Calu3 (cell line): ENCODE measurements around the gene DLGAP4. TPM values are rescaled to one million over a fixed set of nuclear protein-coding genes. Genes with fewer than 3 reads are reported as not detected.

Source experiments
- BruUV-seq: library from RNA; stranded (reverse); fragments of 400-500 nt; replicated peaks from 2 replicates; lab custom pipeline; 2021; lab: Mats Ljungman, UMichigan
- CTCF ChIA-PET: fragments of 300-600 bp; sonication (Branson Sonifier 250); formaldehyde crosslinking; loops from one replicate; lab custom pipeline; 2022; ENCODE audit warnings: antibody characterized with exemption; lab: Charles Lee
- DNase-seq: peaks from one replicate; pipeline ENCODE4 v3.0.0; 2022
- H3K27ac Mint-ChIP-seq: one replicate; pipeline ENCODE4 v1.8.0; 2022; ENCODE audit warnings: mixed read lengths; ENCODE audit not compliant: unreplicated experiment
- H3K27me3 Mint-ChIP-seq: one replicate; pipeline ENCODE4 v1.8.0; 2022; ENCODE audit warnings: mixed read lengths; ENCODE audit not compliant: unreplicated experiment
- H3K36me3 Mint-ChIP-seq: one replicate; pipeline ENCODE4 v1.8.0; 2022; ENCODE audit warnings: mild to moderate bottlenecking, moderate library complexity, mixed read lengths; ENCODE audit not compliant: insufficient read depth, unreplicated experiment
- H3K4me1 Mint-ChIP-seq: one replicate; pipeline ENCODE4 v1.8.0; 2022; ENCODE audit warnings: mild to moderate bottlenecking, low read depth, mixed read lengths; ENCODE audit not compliant: unreplicated experiment
- H3K4me3 Mint-ChIP-seq: one replicate; pipeline ENCODE4 v1.8.0; 2022; ENCODE audit warnings: mild to moderate bottlenecking, low read depth, moderate library complexity, mixed read lengths; ENCODE audit not compliant: unreplicated experiment
- H3K9me3 Mint-ChIP-seq: one replicate; pipeline ENCODE4 v1.8.0; 2022; ENCODE audit warnings: low read depth, mixed read lengths; ENCODE audit not compliant: unreplicated experiment
- intact Hi-C: fragments of 100-400 bp; cut with micrococcal nuclease; formaldehyde crosslinking; loops from one replicate; pipeline ENCODE4 v1.10.0; 2022; ENCODE audit not compliant: unreplicated experiment
- total RNA-seq: library from RNA; stranded (reverse); gene quantifications from 2 replicates; pipeline ENCODE4 v1.2.3, GENCODE V29; 2022
- TF ChIP-seq, protein P1 (sequence below): fragments of 200-600 bp; IDR thresholded peaks from one replicate; pipeline ENCODE4 v1.8.0; 2022; ENCODE audit warnings: antibody characterized with exemption; ENCODE audit not compliant: unreplicated experiment

The DLGAP4 gene
- total RNA-seq, 1 experiment from 2014 or later: 66.4 TPM

DNA sequence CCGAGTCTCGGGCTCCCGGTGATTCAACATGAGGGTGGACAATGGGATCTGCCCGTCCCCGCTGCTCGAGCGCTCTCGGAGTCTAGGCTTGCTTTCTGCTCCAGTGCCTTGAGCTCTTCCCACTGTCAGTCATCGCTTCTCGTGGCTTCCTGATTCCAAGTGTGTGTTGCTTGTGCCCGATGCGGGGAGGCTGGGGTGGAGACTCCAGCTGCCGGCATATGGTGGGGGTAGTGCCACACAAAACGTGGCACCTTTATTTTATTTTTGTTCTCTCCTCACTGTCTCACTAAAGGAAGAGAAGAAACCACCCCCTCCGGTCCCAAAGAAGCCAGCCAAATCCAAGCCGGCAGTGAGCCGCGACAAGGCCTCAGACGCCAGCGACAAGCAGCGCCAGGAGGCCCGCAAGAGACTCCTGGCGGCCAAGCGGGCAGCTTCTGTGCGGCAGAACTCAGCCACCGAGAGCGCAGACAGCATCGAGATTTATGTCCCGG, 220.4 kb downstream of the DLGAP4 start:
- H3K27ac Mint-ChIP-seq: no peak overlapping the region
- intact Hi-C loops: no loop called here
- no peak for DNase-seq
- TF ChIP-seq, protein P1, sequence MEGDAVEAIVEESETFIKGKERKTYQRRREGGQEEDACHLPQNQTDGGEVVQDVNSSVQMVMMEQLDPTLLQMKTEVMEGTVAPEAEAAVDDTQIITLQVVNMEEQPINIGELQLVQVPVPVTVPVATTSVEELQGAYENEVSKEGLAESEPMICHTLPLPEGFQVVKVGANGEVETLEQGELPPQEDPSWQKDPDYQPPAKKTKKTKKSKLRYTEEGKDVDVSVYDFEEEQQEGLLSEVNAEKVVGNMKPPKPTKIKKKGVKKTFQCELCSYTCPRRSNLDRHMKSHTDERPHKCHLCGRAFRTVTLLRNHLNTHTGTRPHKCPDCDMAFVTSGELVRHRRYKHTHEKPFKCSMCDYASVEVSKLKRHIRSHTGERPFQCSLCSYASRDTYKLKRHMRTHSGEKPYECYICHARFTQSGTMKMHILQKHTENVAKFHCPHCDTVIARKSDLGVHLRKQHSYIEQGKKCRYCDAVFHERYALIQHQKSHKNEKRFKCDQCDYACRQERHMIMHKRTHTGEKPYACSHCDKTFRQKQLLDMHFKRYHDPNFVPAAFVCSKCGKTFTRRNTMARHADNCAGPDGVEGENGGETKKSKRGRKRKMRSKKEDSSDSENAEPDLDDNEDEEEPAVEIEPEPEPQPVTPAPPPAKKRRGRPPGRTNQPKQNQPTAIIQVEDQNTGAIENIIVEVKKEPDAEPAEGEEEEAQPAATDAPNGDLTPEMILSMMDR: no peak
- no peaks in the 10 kb centered on the region for H3K9me3 Mint-ChIP-seq
- CTCF ChIA-PET: no interaction called here
- H3K4me3 Mint-ChIP-seq: no peak overlapping the region
- H3K36me3 Mint-ChIP-seq: peaks cover 28% of the 10 kb centered on the region
- H3K4me1 Mint-ChIP-seq: no peaks in the 10 kb centered on the region
- no peaks in the 10 kb centered on the region for H3K27me3 Mint-ChIP-seq
- BruUV-seq: no TSS peak

DNA sequence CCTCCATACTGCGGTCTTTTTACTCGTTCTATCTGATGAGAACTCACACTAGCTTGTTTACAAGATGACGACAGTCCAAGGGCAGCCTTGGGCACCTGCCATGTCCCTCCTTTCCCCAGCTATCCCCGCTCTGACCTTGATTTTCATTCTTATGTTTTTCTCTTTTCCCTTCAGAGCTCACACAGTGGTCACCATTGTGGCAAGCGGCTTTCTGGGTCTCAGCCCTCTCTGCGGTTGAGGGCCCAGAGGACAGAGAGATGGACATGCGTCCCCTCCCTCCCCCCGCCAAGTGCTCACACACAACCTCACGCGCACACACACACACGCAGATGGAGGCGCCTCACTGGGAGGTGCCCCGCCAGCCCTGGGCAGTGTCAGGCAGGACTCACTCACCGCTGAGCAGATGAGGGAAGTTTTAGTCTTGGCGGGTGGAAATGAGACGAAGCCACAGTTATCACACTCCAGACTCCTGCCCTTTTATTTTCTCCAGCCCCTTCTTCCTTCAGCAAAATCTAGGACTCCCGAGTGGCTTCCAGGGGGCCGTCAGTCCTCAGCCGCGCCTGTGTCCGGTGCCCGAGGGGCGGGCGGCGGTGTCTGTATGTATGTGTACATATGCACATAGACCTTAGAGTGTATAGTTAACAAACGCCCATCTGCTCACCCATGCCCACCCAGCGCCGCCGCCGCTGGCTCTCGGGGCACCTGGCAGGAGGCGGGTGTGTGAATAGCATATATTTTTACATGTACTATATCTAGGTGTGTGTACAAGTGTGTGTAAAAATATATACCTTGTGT, 221.4 kb downstream of the DLGAP4 start:
- no peaks in the 10 kb centered on the region for H3K27me3 Mint-ChIP-seq
- TSS peak; percentile 52 for BruUV-seq
- no peak overlapping the region for H3K4me3 Mint-ChIP-seq
- TF ChIP-seq, protein P1: no peak
- no peaks in the 10 kb centered on the region for H3K4me1 Mint-ChIP-seq
- no peak overlapping the region for H3K27ac Mint-ChIP-seq
- H3K9me3 Mint-ChIP-seq: no peaks in the 10 kb centered on the region
- CTCF ChIA-PET: interaction anchor here (0.6 kb wide), 1 partner anchor 10 kb away, joined by 4 read pairs; no protein-coding TSS in a partner anchor
- H3K36me3 Mint-ChIP-seq: peaks cover 28% of the 10 kb centered on the region
- no peak for DNase-seq
- intact Hi-C loops: no loop called here

DNA sequence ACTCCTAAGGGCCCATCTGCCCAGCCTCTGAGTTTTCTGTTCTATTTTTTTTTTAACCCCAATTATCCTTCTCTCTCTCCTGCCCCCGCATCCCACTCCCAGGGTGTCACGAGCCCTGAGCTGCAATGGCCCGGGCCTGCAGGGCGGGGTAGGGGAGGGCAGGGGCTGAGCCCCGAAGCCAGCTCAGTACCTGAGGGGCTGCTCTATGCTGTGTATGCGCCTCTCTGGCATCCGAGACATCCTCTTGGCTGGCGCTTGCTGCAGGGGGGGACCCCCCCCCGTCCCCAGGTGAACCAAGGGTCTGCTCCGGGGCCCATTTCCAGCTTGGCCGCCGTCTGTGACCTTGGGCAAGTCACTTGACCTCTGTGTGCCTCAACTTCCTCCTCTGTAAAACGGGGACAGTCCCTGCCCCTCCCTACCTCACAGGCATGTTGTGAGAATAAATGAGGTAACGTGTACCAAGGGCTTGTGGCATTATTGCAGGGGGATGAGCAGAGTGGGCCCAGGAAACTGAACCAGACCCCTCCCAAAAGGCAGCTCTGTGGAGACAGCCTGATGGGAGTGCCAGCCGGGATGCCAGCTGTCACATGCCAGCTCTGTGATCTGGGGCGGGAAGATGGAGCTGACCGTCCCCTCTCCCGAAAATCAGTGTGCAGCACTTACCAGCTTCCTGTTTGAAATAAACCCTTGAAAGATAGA, 222.2 kb downstream of the DLGAP4 start:
- DNase-seq: no peak
- Mint-ChIP-seq H3K4me3 (no peak overlapping the region), H3K27me3 (no peaks in the 10 kb centered on the region), H3K4me1 (no peaks in the 10 kb centered on the region), H3K27ac (no peak overlapping the region), H3K9me3 (no peaks in the 10 kb centered on the region), H3K36me3 (peaks cover 28% of the 10 kb centered on the region)
- CTCF ChIA-PET: interaction anchor here (0.6 kb wide), 1 partner anchor 60 kb away, joined by 3 read pairs; no protein-coding TSS in a partner anchor
- no TSS peak for BruUV-seq
- intact Hi-C loops: no loop called here
- TF ChIP-seq, protein P1: no peak

DNA sequence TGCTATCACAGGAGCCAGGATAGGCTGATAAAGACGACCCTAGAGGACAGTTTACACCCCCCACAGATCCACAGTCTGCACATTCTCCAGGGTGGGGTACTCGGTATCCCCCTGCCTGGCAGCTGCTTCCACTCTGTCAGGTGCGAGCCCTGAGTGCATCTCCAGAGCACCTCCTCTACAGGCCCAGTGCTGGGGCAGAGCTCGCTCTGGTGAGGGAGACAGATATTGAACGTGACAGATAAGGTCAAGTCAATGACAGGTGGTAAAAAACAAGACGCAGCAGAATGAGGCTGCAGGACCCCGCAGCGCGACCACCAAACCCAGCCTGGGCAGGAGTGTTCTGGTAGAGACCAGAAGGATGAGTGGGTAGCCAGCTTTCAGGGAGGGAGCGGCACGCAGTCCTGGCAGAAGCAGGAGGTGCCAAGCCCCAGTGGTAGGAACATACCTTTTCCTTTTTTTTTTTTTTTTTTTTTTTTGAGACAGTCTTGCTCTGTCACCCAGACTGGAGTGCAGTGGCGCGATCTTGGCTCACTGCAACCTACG, 222.8 kb downstream of the DLGAP4 start:
- peaks cover 28% of the 10 kb centered on the region for H3K36me3 Mint-ChIP-seq
- CTCF ChIA-PET: interaction anchor here (0.6 kb wide), 1 partner anchor 59 kb away, joined by 3 read pairs; no protein-coding TSS in a partner anchor
- BruUV-seq: no TSS peak
- no peaks in the 10 kb centered on the region for H3K9me3 Mint-ChIP-seq
- H3K4me3 Mint-ChIP-seq: no peak overlapping the region
- no peaks in the 10 kb centered on the region for H3K4me1 Mint-ChIP-seq
- intact Hi-C loops: no loop called here
- H3K27ac Mint-ChIP-seq: no peak overlapping the region
- TF ChIP-seq, protein P1: no peak
- no peaks in the 10 kb centered on the region for H3K27me3 Mint-ChIP-seq
- DNase-seq: no peak
